HCT116 (cell line): Measurements from ENCODE around the gene RYR3.

Experiments
- EGR1 ChIP-seq: IDR thresholded peaks from 2 replicates; pipeline ENCODE4 v1.6.1; 2012; ENCODE audit warnings: low read depth
- POLR2A ChIP-seq: IDR thresholded peaks from 2 replicates; pipeline ENCODE4 v1.7.0; 2011; ENCODE audit warnings: borderline replicate concordance; ENCODE audit not compliant: insufficient read depth, insufficient read length; ENCODE audit errors: extremely low read depth
- SIN3A ChIP-seq: IDR thresholded peaks from 2 replicates; pipeline ENCODE4 v1.6.1; 2012; ENCODE audit warnings: low read depth
- TCF7L2 ChIP-seq: IDR thresholded peaks from 2 replicates; pipeline ENCODE4 v1.7.0; 2011; ENCODE audit warnings: borderline replicate concordance, inconsistent platforms; ENCODE audit not compliant: insufficient read depth, insufficient read length; ENCODE audit errors: extremely low read depth
- YY1 ChIP-seq: IDR thresholded peaks from 2 replicates; pipeline ENCODE4 v1.6.1; 2011; ENCODE audit warnings: low read length, low read depth, moderate library complexity, mild to moderate bottlenecking; ENCODE audit not compliant: insufficient replicate concordance; ENCODE audit errors: extremely low read depth
- ZNF274 ChIP-seq: fragments of 200-500 bp; sonication (Bioruptor generic); IDR thresholded peaks from 2 replicates; pipeline ENCODE4 v1.6.1; 2014; ENCODE audit warnings: mild to moderate bottlenecking, low read depth, low read length, inconsistent platforms
- TF ChIP-seq, protein P1 (sequence below): IDR thresholded peaks from 2 replicates; pipeline ENCODE4 v1.6.1; 2012
- TF ChIP-seq, protein P2 (sequence below), 3 experiments: fragments of 200-600 bp in 1 of 3; sonication (generic) in 1 of 3; IDR thresholded peaks in 2 of 3; conservative IDR thresholded peaks in 1 of 3; 2 replicates each; pipeline ENCODE4 v1.5.1; 2012 to 2017; ENCODE audit warnings: low read depth in 2 of 3, low read length in 2 of 3, antibody characterized with exemption in 1 of 3, borderline replicate concordance in 1 of 3, control low read depth in 1 of 3, mild to moderate bottlenecking in 1 of 3, mixed read lengths in 1 of 3, mixed run types in 1 of 3, moderate library complexity in 1 of 3; ENCODE audit not compliant: insufficient read depth in 1 of 3

DNA sequence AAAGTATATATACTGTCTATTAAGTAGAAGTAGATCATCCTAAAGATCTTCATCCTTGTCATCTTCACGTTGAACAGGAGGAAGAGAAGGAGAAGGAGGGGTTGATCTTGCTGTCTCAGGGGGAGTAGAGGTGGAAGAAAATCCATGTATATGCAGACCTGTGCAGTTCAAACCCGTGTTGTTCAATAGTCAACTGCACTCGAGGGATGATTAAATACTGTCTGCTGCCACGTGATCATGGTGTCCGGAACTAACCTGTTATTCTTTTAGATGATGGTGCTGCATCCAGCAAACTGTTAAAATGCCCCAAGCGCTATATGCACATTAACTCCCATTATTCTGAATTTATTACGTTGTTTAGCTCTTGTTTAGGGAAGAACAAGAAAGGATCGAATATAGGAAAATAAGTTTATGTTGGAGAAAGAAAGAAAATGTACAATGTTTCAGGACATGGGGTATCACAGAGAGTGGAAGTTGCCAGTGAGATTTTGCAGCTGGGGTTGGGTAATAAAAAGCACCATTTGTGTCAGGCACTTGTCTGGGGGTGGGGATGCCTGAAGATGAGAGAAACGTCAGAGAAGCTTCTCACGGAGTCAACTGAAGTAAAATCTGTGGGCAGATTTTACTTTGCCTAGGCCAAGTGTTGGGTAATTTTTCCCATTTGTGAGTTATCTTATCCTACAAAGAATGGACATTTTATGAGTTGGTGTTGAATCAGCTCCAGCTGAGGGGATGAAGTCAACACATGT, 229.2 kb downstream of the RYR3 start:
- no peak for TF ChIP-seq YY1
- TF ChIP-seq EGR1, result no peak
- TF ChIP-seq, protein P1, sequence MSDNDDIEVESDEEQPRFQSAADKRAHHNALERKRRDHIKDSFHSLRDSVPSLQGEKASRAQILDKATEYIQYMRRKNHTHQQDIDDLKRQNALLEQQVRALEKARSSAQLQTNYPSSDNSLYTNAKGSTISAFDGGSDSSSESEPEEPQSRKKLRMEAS, result no peak
- TF ChIP-seq, protein P2, sequence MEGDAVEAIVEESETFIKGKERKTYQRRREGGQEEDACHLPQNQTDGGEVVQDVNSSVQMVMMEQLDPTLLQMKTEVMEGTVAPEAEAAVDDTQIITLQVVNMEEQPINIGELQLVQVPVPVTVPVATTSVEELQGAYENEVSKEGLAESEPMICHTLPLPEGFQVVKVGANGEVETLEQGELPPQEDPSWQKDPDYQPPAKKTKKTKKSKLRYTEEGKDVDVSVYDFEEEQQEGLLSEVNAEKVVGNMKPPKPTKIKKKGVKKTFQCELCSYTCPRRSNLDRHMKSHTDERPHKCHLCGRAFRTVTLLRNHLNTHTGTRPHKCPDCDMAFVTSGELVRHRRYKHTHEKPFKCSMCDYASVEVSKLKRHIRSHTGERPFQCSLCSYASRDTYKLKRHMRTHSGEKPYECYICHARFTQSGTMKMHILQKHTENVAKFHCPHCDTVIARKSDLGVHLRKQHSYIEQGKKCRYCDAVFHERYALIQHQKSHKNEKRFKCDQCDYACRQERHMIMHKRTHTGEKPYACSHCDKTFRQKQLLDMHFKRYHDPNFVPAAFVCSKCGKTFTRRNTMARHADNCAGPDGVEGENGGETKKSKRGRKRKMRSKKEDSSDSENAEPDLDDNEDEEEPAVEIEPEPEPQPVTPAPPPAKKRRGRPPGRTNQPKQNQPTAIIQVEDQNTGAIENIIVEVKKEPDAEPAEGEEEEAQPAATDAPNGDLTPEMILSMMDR (IDR thresholded peaks at IDR 0.05 in 2 of 3, conservative IDR thresholded peaks at IDR 0.05 in 1 of 3; ENCODE audit: borderline replicate concordance in 1 of 3, insufficient read depth in 1 of 3, low read depth in 2 of 3, low read length in 2 of 3), result no peak
- TF ChIP-seq POLR2A, result no peak
- no peak for TF ChIP-seq SIN3A
- TF ChIP-seq ZNF274, result no peak
- no peak for TF ChIP-seq TCF7L2
